ENCODE measurements around the gene AGMO. TPM values are rescaled to one million over a fixed set of nuclear protein-coding genes. Genes with fewer than 3 reads are reported as not detected.

AGMO gene
- total and polyA plus RNA-seq, 2 of the 8 experiments (the other 6 are each of a cell fraction or from before 2014, with no cell fraction given): 0.22 to 0.45 TPM

- no peaks in the 10 kb centered on the region for H3K9me3 ChIP-seq (ENCODE audit: insufficient read depth in 2 of 2, low read depth in 1 of 2, low read length in 1 of 2)
- H2BK15ac ChIP-seq (ENCODE audit: low read length): no peak overlapping the region
- no peak overlapping the region for H4K8ac ChIP-seq (ENCODE audit: extremely low read depth, insufficient read depth, low read length)
- H3K23ac ChIP-seq (ENCODE audit: insufficient read length): no peak overlapping the region
- DNase-seq (ENCODE audit: low read depth in 1 of 2, low spot score in 2 of 2) (no peak), FAIRE-seq (no peak)
- no peak overlapping the region for H3K4me2 ChIP-seq (ENCODE audit: insufficient read depth in 1 of 2, low read depth in 2 of 2, low read length in 2 of 2)
- CTCF ChIA-PET (ENCODE audit: partially characterized antibody): interaction anchor here (1.1 kb wide), 1 partner anchor 43 kb away, joined by 4 read pairs; no protein-coding TSS in a partner anchor
- H3K36me3 ChIP-seq (ENCODE audit: control insufficient read depth in 2 of 4, insufficient read depth in 4 of 4, low read length in 3 of 4): no peaks in the 10 kb centered on the region
- no peak overlapping the region for H3K18ac ChIP-seq (ENCODE audit: extremely low read depth, low read length)
- H3K14ac ChIP-seq (ENCODE audit: insufficient read length): no peak overlapping the region
- no peaks in the 10 kb centered on the region for H3K79me1 ChIP-seq (ENCODE audit: low read depth, low read length)
- no peaks in the 10 kb centered on the region for H3K79me2 ChIP-seq (ENCODE audit: control insufficient read depth in 1 of 2, insufficient read depth in 2 of 2, low read length in 2 of 2)
- WGBS, 2 experiments (ENCODE audit: extremely low coverage in 1 of 2, insufficient coverage in 1 of 2, insufficient read length in 1 of 2, insufficient replicate concordance in 2 of 2, low coverage in 1 of 2, low lambda C conversion rate in 2 of 2, missing lambda C conversion rate in 1 of 2): 74% methylated on average over 2 of the region's 2 CpGs; no CpG with 5 or more reads in 1 of the 2 experiments
- no peak overlapping the region for H2BK120ac ChIP-seq (replicated peaks; ENCODE audit: low read depth, low read length)
- no peak overlapping the region for H4K5ac ChIP-seq (ENCODE audit: insufficient read length, low read depth, low read length)
- H4K91ac ChIP-seq (replicated peaks; ENCODE audit: insufficient read length, low read length): no peak overlapping the region
- no peak overlapping the region for H3K27ac ChIP-seq (ENCODE audit: low read depth, low read length)
- no peaks in the 10 kb centered on the region for H3K23me2 ChIP-seq (ENCODE audit: low read depth, low read length)
- POLR2A ChIA-PET (ENCODE audit: partially characterized antibody): no interaction called here
- H4K20me1 ChIP-seq (replicated peaks in 1 of 2; ENCODE audit: control insufficient read depth in 1 of 2, insufficient read depth in 2 of 2, low read length in 2 of 2): peaks cover 0 to 2% of the 10 kb centered on the region in 2 experiments
- H3K9ac ChIP-seq (replicated peaks in 1 of 4; ENCODE audit: extremely low read depth in 1 of 4, low read depth in 3 of 4, low read length in 3 of 4): no peak overlapping the region
- no peak overlapping the region; the same call in 1 of the 2 replicates for H2AFZ ChIP-seq (ENCODE audit: low read length)
- H3K4me1 ChIP-seq (replicated peaks in 1 of 4; ENCODE audit: control insufficient read depth in 3 of 4, insufficient read depth in 4 of 4, low read length in 3 of 4): no peaks in the 10 kb centered on the region
- H3K56ac ChIP-seq (replicated peaks; ENCODE audit: insufficient read length, low read depth, low read length): no peak overlapping the region
- no peak overlapping the region for H2BK12ac ChIP-seq (ENCODE audit: low read depth, low read length)
- H2BK20ac ChIP-seq (ENCODE audit: low read length): no peak overlapping the region
- H3K4ac ChIP-seq (replicated peaks; ENCODE audit: insufficient read length, low read depth, low read length): no peak overlapping the region
- H3K4me3 ChIP-seq (ENCODE audit: extremely low read depth in 1 of 4, insufficient read depth in 2 of 4, low read depth in 3 of 4, low read length in 4 of 4): no peak overlapping the region
- H2AK5ac ChIP-seq (ENCODE audit: low read depth, low read length): no peak overlapping the region
- no peak overlapping the region for H2BK5ac ChIP-seq (ENCODE audit: low read depth, low read length)
- no peaks in the 10 kb centered on the region for H3K27me3 ChIP-seq (replicated peaks in 1 of 4; ENCODE audit: control insufficient read depth in 3 of 4, extremely low read depth in 1 of 4, insufficient read depth in 3 of 4, low read length in 3 of 4)
- no peak for TF ChIP-seq CTBP2 (IDR thresholded peaks at IDR 0.05; ENCODE audit: borderline replicate concordance, insufficient read depth, insufficient read length, low read length)
- no peak for TF ChIP-seq YY1 (IDR thresholded peaks at IDR 0.05; ENCODE audit: low read depth, low read length)
- TF ChIP-seq POLR2A (IDR thresholded peaks at IDR 0.05; ENCODE audit: control extremely low read depth in 1 of 2, low read depth in 2 of 2, low read length in 2 of 2): no peak
- TF ChIP-seq SAP30 (IDR thresholded peaks at IDR 0.05; ENCODE audit: insufficient read depth, insufficient replicate concordance, low read length): no peak
- TF ChIP-seq HDAC2 (IDR thresholded peaks at IDR 0.05; ENCODE audit: borderline replicate concordance in 1 of 2, low read depth in 2 of 2, low read length in 2 of 2): no peak
- no peak for TF ChIP-seq NANOG (IDR thresholded peaks at IDR 0.05; ENCODE audit: insufficient read depth, low read depth, low read length, poor library complexity, severe bottlenecking)
- no peak for TF ChIP-seq CHD2 (IDR thresholded peaks at IDR 0.05; ENCODE audit: low read length)
- TF ChIP-seq KDM4A (IDR thresholded peaks at IDR 0.05; ENCODE audit: low read depth, low read length, severe bottlenecking): no peak
- no peak for TF ChIP-seq TAF1 (IDR thresholded peaks at IDR 0.05; ENCODE audit: low read depth, low read length)
- no peak for TF ChIP-seq EZH2 (IDR thresholded peaks at IDR 0.05; ENCODE audit: low read depth, low read length, severe bottlenecking)
- no peak for TF ChIP-seq TCF12 (IDR thresholded peaks at IDR 0.05; ENCODE audit: low read depth, low read length)
- TF ChIP-seq USF2 (IDR thresholded peaks at IDR 0.05; ENCODE audit: low read length): no peak
- TF ChIP-seq BCL11A (IDR thresholded peaks at IDR 0.05; ENCODE audit: low read depth in 2 of 2, low read length in 2 of 2): no peak
Observed at GRCh38 chr7:15446722-15447121, 115.1 kb downstream of the AGMO start.
